Ascending aorta (tissue), 2 donors: ENCODE data around the gene GRIK1. TPM values are rescaled to one million over a fixed set of nuclear protein-coding genes. Genes with fewer than 3 reads are reported as not detected.
"Not testable (repeated sequence)": the region's sequence is repeated elsewhere in the genome, so short reads cannot be mapped to it uniquely, and the experiment has no call there.

ENCODE experiments used
- DNase-seq, 2 donors: peaks; one replicate each; pipeline ENCODE4 v3.0.0-alpha.2; 2019; ENCODE audit warnings: low spot score in 2 of 2
- H3K27ac ChIP-seq, 2 donors: fragments of 200-600 bp; sonication (generic); one replicate each; pipeline ENCODE4 v1.5.1; 2016 to 2017; ENCODE audit warnings: mild to moderate bottlenecking in 1 of 2
- H3K27me3 ChIP-seq: fragments of 200-600 bp; sonication (generic); one replicate; pipeline ENCODE4 v1.5.1; 2017
- H3K36me3 ChIP-seq, 2 donors: fragments of 200-600 bp; sonication (generic); one replicate each; pipeline ENCODE4 v1.5.1; 2016
- H3K4me1 ChIP-seq, 2 donors: fragments of 200-600 bp; sonication (generic); one replicate each; pipeline ENCODE4 v1.5.1; 2016 to 2017; ENCODE audit warnings: mild to moderate bottlenecking in 1 of 2
- H3K4me3 ChIP-seq, 2 donors: fragments of 200-600 bp; sonication (generic); one replicate each; pipeline ENCODE4 v1.5.1; 2016 to 2017; ENCODE audit warnings: mild to moderate bottlenecking in 1 of 2
- H3K9me3 ChIP-seq, 2 donors: fragments of 200-600 bp; sonication (generic); one replicate each; pipeline ENCODE4 v1.5.1; 2016
- intact Hi-C: fragments of 100-400 bp; cut with DNase I; formaldehyde crosslinking; loops from one replicate; pipeline ENCODE4 v1.15.1; 2023
- total RNA-seq: library from RNA; depleted of rRNA; stranded (reverse); fragments of >200 nt; gene quantifications from one replicate; pipeline ENCODE4 v1.1.0, GENCODE V29; 2016
- TF ChIP-seq, protein P1 (sequence below), 3 experiments: fragments of 200-600 bp in 2 of 3; fragments of 450-650 bp in 1 of 3; sonication (generic) in 2 of 3; IDR thresholded peaks; one replicate each; pipeline ENCODE4 v1.5.1; 2016 to 2019; ENCODE audit warnings: antibody characterized with exemption in 3 of 3, mild to moderate bottlenecking in 1 of 3, moderate library complexity in 1 of 3

GRIK1 gene
- total RNA-seq, 1 donor from 2014 or later, result not detected

DNA sequence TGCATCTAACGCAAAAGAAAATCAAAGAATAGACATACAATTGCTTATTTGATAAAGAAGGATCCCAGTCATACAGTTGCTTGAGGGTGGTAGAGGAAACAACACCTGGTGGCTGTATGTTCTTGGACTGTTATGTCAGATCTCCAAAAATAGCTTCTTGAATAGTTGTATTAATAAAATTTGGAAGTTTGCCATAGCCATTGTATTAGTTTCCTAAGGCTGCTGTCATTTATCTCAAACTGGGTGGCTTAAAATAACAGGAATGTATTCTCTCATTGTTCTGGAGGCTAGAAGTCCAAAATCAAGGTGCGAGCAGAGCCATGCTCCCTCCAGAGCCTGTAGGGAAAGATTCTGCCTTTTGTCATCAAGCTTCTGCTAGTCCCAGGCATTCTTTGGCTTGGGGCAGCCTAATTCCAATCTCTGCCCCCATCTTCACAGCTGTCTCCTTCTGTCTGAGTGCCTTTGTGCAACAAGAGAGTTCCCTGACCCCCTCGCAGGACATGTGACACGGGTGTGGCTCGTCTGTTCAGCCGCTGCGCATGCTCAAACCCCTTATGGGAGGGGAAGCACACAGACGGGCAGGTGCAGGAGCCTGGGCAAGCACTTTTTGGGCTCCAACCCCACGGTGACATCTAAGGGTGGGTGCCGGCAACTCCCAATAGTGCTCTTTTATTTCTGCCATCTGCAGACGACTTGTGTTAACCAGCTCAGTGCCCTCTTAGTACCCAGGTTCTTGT lies 21.7 kb upstream of the GRIK1 start:
- Histone ChIP-seq H3K36me3 (no peaks in the 10 kb centered on the region), H3K4me3 (no peak overlapping the region), H3K4me1 (no peaks in the 10 kb centered on the region), H3K27ac (no peak overlapping the region), H3K27me3 (no peaks in the 10 kb centered on the region), H3K9me3 (no peaks in the 10 kb centered on the region)
- intact Hi-C loops, result no loop called here
- TF ChIP-seq, protein P1, sequence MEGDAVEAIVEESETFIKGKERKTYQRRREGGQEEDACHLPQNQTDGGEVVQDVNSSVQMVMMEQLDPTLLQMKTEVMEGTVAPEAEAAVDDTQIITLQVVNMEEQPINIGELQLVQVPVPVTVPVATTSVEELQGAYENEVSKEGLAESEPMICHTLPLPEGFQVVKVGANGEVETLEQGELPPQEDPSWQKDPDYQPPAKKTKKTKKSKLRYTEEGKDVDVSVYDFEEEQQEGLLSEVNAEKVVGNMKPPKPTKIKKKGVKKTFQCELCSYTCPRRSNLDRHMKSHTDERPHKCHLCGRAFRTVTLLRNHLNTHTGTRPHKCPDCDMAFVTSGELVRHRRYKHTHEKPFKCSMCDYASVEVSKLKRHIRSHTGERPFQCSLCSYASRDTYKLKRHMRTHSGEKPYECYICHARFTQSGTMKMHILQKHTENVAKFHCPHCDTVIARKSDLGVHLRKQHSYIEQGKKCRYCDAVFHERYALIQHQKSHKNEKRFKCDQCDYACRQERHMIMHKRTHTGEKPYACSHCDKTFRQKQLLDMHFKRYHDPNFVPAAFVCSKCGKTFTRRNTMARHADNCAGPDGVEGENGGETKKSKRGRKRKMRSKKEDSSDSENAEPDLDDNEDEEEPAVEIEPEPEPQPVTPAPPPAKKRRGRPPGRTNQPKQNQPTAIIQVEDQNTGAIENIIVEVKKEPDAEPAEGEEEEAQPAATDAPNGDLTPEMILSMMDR (IDR thresholded peaks at IDR 0.05), result no peak
- DNase-seq, result no peak

DNA sequence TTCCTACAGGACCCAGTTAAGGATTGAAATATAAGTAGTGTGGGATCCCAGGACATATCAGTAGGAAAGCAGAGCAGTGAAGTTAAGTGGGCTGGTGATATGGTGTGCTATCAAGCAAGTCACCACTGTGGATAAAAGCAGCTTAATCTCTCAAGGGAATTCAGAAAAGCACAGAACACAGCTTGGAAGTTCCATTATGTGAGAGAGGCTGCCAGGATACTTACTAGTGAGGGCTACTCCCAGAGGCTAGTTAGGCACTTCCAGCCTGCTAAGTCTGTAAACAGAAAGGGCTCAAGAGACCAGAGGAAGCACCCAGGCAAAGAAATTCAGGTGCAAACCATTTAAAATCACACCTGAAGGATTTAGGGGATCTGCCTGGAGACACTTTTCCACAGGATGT lies 18.8 kb upstream of the GRIK1 start:
- intact Hi-C loops, result no loop called here

DNA sequence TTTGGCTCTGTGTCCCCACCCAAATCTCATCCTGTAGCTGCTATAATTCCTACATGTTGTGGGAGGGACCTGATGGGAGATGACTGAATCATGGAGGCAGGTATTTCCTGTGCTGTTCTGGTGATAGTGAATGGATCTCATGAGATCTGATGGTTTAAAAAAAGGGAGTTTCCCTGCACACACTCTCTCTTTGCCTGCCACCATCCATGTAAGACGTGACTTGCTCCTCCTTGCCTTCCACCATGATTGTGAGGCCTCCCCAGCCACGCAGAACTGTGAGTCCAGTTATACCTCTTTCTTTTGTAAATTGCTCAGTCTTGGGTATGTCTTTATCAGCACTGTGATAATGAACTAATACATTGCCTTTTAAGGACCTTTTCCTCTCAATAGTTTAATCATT lies 18.2 kb upstream of the GRIK1 start:
- H3K9me3 ChIP-seq, DNase-seq, H3K27ac ChIP-seq, H3K36me3 ChIP-seq, intact Hi-C loops, H3K4me1 ChIP-seq, H3K27me3 ChIP-seq, H3K4me3 ChIP-seq: not testable (repeated sequence)

More for the DNA sequence above, 18.8 kb upstream of the GRIK1 start:
- TF ChIP-seq, protein P1 (IDR thresholded peaks at IDR 0.05), result no peak
- no peak overlapping the region for H3K4me3 ChIP-seq
- H3K4me1 ChIP-seq, result no peaks in the 10 kb centered on the region
- no peak overlapping the region for H3K27ac ChIP-seq
- H3K36me3 ChIP-seq, result no peaks in the 10 kb centered on the region
- H3K27me3 ChIP-seq, result no peaks in the 10 kb centered on the region
- H3K9me3 ChIP-seq, result no peaks in the 10 kb centered on the region
- no peak for DNase-seq

DNA sequence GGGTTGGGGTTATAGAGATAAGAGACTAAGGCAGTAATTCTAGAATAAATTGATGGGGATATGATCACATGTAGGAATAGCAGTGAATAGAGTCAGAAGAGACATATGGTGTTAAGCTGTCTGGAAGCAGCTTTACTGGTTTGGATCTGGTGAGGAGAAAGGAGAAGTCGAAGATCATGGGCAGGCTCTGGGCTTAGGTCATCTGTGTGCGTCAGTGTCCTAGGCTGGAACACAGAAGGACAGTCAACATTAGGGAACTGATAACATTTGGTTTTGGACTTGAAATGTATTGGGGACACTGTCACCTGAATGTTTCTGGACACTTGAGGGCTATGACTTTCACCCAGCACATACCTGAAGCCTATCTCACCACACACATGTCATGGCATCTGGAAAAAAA lies 13.9 kb upstream of the GRIK1 start:
- Histone ChIP-seq H3K4me3 (no peak overlapping the region), H3K4me1 (no peaks in the 10 kb centered on the region), H3K9me3 (no peaks in the 10 kb centered on the region), H3K27me3 (no peaks in the 10 kb centered on the region), H3K36me3 (no peaks in the 10 kb centered on the region), H3K27ac (no peak overlapping the region)
- intact Hi-C loops, result no loop called here
- TF ChIP-seq, protein P1 (IDR thresholded peaks at IDR 0.05), result no peak
- no peak for DNase-seq

DNA sequence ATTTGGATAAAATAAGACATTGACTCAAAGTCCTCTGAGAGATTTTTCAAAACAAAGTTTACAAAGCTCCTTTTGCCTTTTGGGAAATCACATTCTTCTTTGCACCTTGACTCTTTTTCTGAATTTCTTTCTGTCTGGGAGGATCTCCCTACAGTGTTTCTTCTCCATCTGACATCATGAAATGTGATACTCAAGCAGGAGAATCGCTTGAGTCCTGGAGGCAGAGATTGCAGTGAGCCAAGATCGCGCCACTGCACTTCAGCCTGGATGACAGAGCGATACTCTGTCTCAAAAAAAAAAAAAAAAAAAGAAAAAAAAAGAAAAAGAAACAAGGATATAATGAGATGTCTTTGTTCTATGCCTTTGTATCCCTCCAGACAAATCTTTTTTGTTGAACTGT lies 13.3 kb upstream of the GRIK1 start:
- intact Hi-C loops, result no loop called here
- H3K4me1 ChIP-seq, result no peaks in the 10 kb centered on the region
- H3K36me3 ChIP-seq, result no peaks in the 10 kb centered on the region
- H3K27me3 ChIP-seq, result no peaks in the 10 kb centered on the region
- TF ChIP-seq, protein P1 (IDR thresholded peaks at IDR 0.05), result no peak
- no peak for DNase-seq
- no peaks in the 10 kb centered on the region for H3K9me3 ChIP-seq
- no peak overlapping the region for H3K27ac ChIP-seq
- no peak overlapping the region for H3K4me3 ChIP-seq

DNA sequence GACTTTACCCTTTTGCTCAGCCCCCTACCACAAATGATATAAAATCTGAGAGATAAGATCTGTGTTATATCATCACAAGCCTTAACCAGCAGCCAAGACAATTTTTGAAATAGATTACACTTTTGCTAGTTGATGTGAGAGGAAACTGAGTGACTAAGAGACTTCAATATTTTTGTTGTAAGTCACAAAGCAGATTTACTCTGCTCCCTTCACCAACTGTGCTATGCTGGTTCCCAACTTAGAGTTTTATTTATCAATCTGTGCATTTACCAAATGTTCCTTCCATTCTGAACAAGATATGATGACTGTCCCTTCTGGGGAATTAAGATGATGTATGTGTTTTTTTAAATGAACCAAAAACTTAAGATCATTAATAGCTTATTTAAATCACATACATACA lies 12.1 kb upstream of the GRIK1 start:
- DNase-seq, result no peak
- no peaks in the 10 kb centered on the region for H3K36me3 ChIP-seq
- H3K27me3 ChIP-seq, result no peaks in the 10 kb centered on the region
- intact Hi-C loops, result no loop called here
- H3K4me3 ChIP-seq, result no peak overlapping the region
- no peak overlapping the region for H3K27ac ChIP-seq
- no peaks in the 10 kb centered on the region for H3K4me1 ChIP-seq
- H3K9me3 ChIP-seq, result no peaks in the 10 kb centered on the region
- TF ChIP-seq, protein P1 (IDR thresholded peaks at IDR 0.05), result no peak
